CD4-positive, alpha-beta T cell treated with Interleukin-6 for 4 hours (primary cell): ENCODE results near the gene SWAP70.

Source experiments
- DNase-seq: peaks from one replicate; pipeline ENCODE4 v3.0.0-alpha.2; 2020; ENCODE audit warnings: mixed read lengths

Gene SWAP70

GRCh38 chr11:9780929-9781328 is 117.1 kb downstream of the SWAP70 start:
- DNase-seq = no peak

DNA sequence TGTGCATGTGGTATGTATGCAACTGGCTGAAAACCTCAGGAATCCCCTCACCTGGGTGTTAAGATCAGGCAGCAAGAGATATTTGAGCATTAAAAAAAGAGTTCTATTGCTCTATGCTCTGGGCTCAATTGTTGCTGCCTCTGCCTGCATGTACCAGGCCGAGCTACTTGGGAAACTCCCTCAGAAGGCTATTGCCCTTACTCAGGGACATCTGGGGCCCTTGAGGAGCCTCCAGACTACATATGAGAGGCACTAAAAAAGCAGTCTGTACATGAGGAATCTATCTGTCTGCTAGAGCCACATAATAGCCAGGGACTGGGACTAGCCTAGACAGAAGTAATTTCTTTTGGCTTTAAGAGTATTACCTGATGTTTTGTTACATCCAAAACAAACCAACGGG is 120.1 kb downstream of the SWAP70 start:
- DNase-seq = no peak

- DNase-seq = no peak
These were observed 120.9 kb downstream of the SWAP70 start for GRCh38 chr11:9784602-9785315.

DNA sequence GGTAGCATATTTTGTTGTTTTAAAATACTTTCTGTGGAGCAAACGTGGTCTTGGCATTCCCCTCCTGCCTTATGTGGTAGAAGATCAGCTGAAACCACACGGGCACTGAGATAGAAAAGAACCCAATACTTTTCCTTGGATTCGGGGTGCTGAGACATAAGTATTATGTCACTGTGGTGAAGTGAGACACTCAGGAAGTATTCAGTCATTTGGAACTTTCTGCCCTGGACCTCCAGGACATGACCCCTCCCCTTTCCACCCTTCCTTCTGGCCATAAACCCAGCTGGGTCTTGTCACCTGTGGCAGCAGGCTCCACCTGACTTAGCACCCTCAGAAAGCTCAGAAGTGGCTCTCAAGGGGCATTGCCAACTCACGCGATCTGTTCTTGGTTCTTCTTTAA is 123.4 kb downstream of the SWAP70 start:
- no peak for DNase-seq

GRCh38 chr11:9787981-9788521 is 124.2 kb downstream of the SWAP70 start:
- no peak for DNase-seq

DNA sequence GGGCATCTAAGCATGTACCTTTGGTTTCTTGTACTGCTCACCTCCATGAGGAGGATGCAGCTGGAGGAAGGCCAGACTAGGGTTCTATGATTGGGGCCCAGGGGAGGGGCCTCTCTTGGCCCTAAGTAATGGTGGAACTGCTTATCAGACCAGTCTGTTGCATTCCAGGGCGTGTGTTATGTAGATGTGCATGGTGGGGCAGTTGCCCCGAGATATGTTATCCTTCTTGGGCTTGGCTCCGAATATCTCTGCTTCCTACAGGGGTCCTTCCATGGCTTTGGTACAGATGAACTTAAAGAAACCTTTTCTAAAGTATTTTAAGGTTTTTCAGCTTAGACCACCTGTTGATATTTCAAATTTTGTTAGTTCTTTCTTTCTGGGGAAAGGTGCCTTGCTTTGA is 126.0 kb downstream of the SWAP70 start:
- no peak for DNase-seq

GRCh38 chr11:9790703-9791102 is 126.8 kb downstream of the SWAP70 start:
- no peak for DNase-seq

- no peak for DNase-seq
These were observed 132.4 kb downstream of the SWAP70 start for GRCh38 chr11:9796266-9796665.

- no peak for DNase-seq
These were observed 133.0 kb downstream of the SWAP70 start for GRCh38 chr11:9796854-9797253.

DNA sequence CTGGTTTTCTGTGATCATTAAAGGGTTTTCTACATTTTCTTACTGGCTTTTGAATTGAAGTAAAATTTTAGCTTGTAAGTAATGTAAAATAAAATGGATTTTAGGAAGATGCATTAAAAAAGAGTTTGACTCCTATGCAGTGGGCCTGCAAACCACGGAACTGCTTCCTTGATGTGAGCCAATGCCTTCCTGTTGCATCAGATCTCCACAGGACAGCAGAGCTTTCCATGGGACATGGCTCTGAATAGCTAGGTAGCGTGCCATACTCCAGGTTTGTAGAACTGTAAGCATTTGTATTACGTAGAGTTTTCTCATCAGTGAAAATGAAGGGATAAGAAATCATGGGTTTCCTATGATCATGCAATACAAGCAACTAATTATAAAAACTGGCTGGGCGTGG is 133.4 kb downstream of the SWAP70 start:
- DNase-seq = no peak

DNA sequence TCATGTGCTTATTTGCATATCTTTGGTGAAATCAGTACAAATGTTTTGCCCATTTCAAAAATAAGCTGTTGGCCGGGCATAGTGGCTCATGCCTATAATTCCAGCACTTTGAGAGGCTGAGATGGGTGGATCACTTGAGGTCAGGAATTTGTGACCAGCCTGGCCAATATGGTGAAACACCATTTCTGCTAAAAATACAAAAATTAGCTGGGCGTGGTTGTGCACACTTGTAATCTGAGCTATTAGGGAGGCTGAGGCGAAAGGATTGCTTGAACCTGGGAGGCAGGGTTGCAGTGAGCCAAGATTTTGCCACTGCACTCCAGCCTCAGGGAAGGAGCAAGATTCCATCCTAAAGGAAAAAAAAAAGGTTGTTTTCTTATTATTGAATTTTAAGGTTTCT is 136.0 kb downstream of the SWAP70 start:
- no peak for DNase-seq

- no peak for DNase-seq
These were observed 138.5 kb downstream of the SWAP70 start for GRCh38 chr11:9802291-9802861.
